ENCODE data around the gene ACSL4. TPM values are rescaled to one million over a fixed set of nuclear protein-coding genes. Genes with fewer than 3 reads are reported as not detected.

ACSL4 gene
- polyA plus RNA-seq, 1 of the 3 experiments (the other 2 are of a cell fraction) = 18.1 TPM

DNA sequence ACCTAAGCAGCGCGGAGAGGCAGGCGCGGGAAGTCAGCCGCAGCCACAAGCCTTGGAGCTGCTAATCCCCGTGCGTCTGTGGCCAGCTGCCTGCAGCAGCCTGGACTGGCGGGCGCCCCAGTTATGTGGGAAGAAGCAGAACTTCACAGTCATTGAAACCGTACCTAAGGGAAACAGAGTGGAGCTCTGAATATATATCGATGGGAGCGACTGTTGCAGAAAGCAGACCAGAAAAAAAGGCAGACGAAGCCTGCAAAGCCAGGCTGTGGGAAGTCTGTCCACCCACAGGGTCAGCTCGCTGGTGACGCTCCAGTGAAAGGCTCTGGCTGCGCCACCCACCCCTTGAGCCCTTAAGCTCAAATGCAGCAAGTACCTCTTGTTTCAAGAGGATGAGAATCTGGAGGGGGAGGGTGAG lies 132.8 kb downstream of the ACSL4 start (continued):
- TF ChIP-seq, protein P1, sequence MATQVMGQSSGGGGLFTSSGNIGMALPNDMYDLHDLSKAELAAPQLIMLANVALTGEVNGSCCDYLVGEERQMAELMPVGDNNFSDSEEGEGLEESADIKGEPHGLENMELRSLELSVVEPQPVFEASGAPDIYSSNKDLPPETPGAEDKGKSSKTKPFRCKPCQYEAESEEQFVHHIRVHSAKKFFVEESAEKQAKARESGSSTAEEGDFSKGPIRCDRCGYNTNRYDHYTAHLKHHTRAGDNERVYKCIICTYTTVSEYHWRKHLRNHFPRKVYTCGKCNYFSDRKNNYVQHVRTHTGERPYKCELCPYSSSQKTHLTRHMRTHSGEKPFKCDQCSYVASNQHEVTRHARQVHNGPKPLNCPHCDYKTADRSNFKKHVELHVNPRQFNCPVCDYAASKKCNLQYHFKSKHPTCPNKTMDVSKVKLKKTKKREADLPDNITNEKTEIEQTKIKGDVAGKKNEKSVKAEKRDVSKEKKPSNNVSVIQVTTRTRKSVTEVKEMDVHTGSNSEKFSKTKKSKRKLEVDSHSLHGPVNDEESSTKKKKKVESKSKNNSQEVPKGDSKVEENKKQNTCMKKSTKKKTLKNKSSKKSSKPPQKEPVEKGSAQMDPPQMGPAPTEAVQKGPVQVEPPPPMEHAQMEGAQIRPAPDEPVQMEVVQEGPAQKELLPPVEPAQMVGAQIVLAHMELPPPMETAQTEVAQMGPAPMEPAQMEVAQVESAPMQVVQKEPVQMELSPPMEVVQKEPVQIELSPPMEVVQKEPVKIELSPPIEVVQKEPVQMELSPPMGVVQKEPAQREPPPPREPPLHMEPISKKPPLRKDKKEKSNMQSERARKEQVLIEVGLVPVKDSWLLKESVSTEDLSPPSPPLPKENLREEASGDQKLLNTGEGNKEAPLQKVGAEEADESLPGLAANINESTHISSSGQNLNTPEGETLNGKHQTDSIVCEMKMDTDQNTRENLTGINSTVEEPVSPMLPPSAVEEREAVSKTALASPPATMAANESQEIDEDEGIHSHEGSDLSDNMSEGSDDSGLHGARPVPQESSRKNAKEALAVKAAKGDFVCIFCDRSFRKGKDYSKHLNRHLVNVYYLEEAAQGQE (IDR thresholded peaks at IDR 0.05; ENCODE audit: low read depth, low read length) = no peak
- no peak for TF ChIP-seq MEF2A (IDR thresholded peaks at IDR 0.05; ENCODE audit: borderline replicate concordance, low read depth)
- TF ChIP-seq NFIC (IDR thresholded peaks at IDR 0.05; ENCODE audit: borderline replicate concordance) = no peak
- no peak for TF ChIP-seq NRF1 (IDR thresholded peaks at IDR 0.05; ENCODE audit: low read depth, low read length)
- no peak for TF ChIP-seq JUND (IDR thresholded peaks at IDR 0.05)
- no peak for TF ChIP-seq MXI1 (IDR thresholded peaks at IDR 0.05; ENCODE audit: low read depth, low read length)

DNA sequence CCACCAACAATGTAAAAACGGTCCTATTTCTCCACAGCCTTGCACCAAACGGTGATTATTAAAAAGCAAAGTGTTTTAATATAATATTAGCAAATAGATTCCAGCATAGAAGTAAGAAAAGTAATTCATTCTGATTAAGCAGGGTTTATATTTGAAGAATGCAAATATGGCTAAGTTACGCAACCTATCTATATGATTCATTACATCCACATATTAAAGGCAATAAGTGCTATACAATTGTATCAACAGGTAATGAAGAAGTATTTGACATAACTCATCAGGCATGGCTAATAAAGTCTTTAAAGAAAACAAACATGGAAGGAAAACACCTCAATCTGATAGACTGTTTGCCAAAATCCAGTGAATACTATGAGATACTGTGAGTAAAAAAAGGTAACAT lies 137.0 kb downstream of the ACSL4 start:
- H3K4me2 ChIP-seq = no peak overlapping the region
- DNase-seq = no peak
- no peaks in the 10 kb centered on the region for H3K9me2 ChIP-seq
- CTCF ChIA-PET = no interaction called here
- no peak overlapping the region for H2AFZ ChIP-seq (ENCODE audit: low read depth)
- H3K27ac ChIP-seq (ENCODE audit: low read depth in 2 of 2, low read length in 1 of 2) = no peak overlapping the region
- no peaks in the 10 kb centered on the region for H4K20me1 ChIP-seq (ENCODE audit: insufficient read depth)
- H3K79me2 ChIP-seq (ENCODE audit: insufficient read depth) = no peaks in the 10 kb centered on the region
- H3K9me3 ChIP-seq = no peaks in the 10 kb centered on the region
- H3K27me3 ChIP-seq (ENCODE audit: insufficient read depth) = peaks cover 30% of the 10 kb centered on the region
- no peaks in the 10 kb centered on the region for H3K36me3 ChIP-seq (replicated peaks in 1 of 2; ENCODE audit: control insufficient read depth in 1 of 2, insufficient read depth in 2 of 2, low read length in 1 of 2)
- H3F3A ChIP-seq (replicated peaks; ENCODE audit: insufficient read depth) = no peaks in the 10 kb centered on the region
- H3K4me1 ChIP-seq (ENCODE audit: control insufficient read depth in 1 of 2, insufficient read depth in 2 of 2, low read depth in 1 of 2, low read length in 1 of 2) = no peaks in the 10 kb centered on the region; a peak in 1 of 4 replicates
- no peak overlapping the region for H3K9ac ChIP-seq
- POLR2A ChIA-PET = no interaction called here
- 22% methylated on average over 3 of the region's 3 CpGs for WGBS (ENCODE audit: low lambda C conversion rate)
- no peak for TF ChIP-seq YY1 (IDR thresholded peaks at IDR 0.05; ENCODE audit: low read depth)
- no peak for TF ChIP-seq TCF12 (IDR thresholded peaks at IDR 0.05)
- no peak for TF ChIP-seq MXI1 (IDR thresholded peaks at IDR 0.05; ENCODE audit: low read depth, low read length)
- no peak for TF ChIP-seq RAD21 (IDR thresholded peaks at IDR 0.05; ENCODE audit: low read length)
- no peak for TF ChIP-seq RFX5 (IDR thresholded peaks at IDR 0.05; ENCODE audit: low read length)
- TF ChIP-seq ELF1 (IDR thresholded peaks at IDR 0.05) = no peak
- no peak for TF ChIP-seq POLR2AphosphoS5 (IDR thresholded peaks at IDR 0.05; ENCODE audit: low read depth, low read length)
- TF ChIP-seq EZH2phosphoT487 (IDR thresholded peaks at IDR 0.05; ENCODE audit: borderline replicate concordance, low read depth) = no peak
- TF ChIP-seq, protein P2, sequence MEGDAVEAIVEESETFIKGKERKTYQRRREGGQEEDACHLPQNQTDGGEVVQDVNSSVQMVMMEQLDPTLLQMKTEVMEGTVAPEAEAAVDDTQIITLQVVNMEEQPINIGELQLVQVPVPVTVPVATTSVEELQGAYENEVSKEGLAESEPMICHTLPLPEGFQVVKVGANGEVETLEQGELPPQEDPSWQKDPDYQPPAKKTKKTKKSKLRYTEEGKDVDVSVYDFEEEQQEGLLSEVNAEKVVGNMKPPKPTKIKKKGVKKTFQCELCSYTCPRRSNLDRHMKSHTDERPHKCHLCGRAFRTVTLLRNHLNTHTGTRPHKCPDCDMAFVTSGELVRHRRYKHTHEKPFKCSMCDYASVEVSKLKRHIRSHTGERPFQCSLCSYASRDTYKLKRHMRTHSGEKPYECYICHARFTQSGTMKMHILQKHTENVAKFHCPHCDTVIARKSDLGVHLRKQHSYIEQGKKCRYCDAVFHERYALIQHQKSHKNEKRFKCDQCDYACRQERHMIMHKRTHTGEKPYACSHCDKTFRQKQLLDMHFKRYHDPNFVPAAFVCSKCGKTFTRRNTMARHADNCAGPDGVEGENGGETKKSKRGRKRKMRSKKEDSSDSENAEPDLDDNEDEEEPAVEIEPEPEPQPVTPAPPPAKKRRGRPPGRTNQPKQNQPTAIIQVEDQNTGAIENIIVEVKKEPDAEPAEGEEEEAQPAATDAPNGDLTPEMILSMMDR (IDR thresholded peaks at IDR 0.05) = no peak
- TF ChIP-seq SMC3 (IDR thresholded peaks at IDR 0.05; ENCODE audit: low read depth, low read length) = no peak
- TF ChIP-seq NFIC (IDR thresholded peaks at IDR 0.05; ENCODE audit: borderline replicate concordance) = no peak
- no peak for TF ChIP-seq GATA2 (CRISPR knock-in tag; IDR thresholded peaks at IDR 0.05)
- TF ChIP-seq FOXM1 (IDR thresholded peaks at IDR 0.05; ENCODE audit: low read depth) = no peak
- no peak for TF ChIP-seq GABPA (IDR thresholded peaks at IDR 0.05; ENCODE audit: low read depth)
- TF ChIP-seq EP300 (IDR thresholded peaks at IDR 0.05; ENCODE audit: borderline replicate concordance in 1 of 2, low read depth in 1 of 2, low read length in 1 of 2) = no peak
- TF ChIP-seq, protein P3, sequence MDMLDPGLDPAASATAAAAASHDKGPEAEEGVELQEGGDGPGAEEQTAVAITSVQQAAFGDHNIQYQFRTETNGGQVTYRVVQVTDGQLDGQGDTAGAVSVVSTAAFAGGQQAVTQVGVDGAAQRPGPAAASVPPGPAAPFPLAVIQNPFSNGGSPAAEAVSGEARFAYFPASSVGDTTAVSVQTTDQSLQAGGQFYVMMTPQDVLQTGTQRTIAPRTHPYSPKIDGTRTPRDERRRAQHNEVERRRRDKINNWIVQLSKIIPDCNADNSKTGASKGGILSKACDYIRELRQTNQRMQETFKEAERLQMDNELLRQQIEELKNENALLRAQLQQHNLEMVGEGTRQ (IDR thresholded peaks at IDR 0.05; ENCODE audit: borderline replicate concordance, low read depth, low read length) = no peak
- TF ChIP-seq, protein P4, sequence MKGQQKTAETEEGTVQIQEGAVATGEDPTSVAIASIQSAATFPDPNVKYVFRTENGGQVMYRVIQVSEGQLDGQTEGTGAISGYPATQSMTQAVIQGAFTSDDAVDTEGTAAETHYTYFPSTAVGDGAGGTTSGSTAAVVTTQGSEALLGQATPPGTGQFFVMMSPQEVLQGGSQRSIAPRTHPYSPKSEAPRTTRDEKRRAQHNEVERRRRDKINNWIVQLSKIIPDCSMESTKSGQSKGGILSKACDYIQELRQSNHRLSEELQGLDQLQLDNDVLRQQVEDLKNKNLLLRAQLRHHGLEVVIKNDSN (IDR thresholded peaks at IDR 0.05; ENCODE audit: borderline replicate concordance, low read depth) = no peak
- no peak for TF ChIP-seq JUND (IDR thresholded peaks at IDR 0.05)
- no peak overlapping the region for H3K4me3 ChIP-seq (ENCODE audit: low read depth in 2 of 2, low read length in 1 of 2)

Measured in SK-N-SH (cell line).